ENCODE data around the gene MCTS1.

GRCh38 chrX:120570011-120570600 lies 33.8 kb upstream of the MCTS1 start:
- TF ChIP-seq CTCF (IDR thresholded peaks at IDR 0.05) (no peak), POLR2A (IDR thresholded peaks at IDR 0.05) (no peak)
